ENCODE measurements around the gene DNAJB8. TPM values are rescaled to one million over a fixed set of nuclear protein-coding genes. Genes with fewer than 3 reads are reported as not detected.

The DNAJB8 gene
- polyA plus RNA-seq, 1 experiment, result not detected

DNA sequence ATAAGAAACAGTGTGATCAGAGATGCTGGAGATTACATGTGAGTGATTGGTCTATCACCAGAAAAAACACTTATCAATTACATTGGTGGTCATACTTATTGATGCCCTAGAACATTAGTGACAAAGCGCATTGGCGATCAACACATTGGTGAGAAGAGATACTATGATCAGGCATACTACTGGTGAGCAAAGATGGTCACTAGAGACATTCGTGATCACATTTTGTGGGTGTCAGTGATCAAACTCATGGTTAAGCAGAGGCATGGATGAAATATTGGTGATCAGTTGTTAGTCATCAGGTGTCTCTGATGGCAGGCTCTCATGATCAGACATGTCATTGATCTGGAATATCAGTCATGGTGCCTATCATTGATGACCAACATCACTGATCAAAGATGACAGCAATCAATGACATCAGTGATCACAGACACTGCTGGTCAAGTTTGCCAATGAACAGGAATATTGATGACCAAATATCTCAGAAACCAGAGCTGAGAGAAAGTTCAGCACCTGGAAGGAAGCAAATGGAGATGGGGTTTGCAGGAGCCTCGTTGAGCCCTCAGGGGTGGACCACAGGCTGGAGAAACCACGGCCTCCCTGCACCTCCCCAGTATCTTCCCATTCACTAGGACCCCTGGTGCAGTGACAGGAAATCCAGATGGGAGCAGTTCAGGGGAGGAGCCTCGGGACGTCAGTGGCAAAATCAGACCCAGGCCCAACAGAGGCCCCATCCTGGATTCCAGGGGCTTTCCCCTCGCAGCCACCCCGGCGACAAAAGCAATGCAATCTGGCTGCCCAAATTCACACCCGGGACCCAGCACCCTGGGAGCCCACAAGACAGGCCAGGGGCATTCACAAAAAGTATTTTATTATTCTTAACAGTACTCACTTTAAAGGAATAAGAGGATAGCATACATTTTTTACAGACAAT, 12.2 kb upstream of the DNAJB8 start:
- H3K36me3 ChIP-seq (ENCODE audit: control insufficient read depth, insufficient read depth, low read length), result peaks cover 21% of the 10 kb centered on the region
- POLR2A ChIA-PET, result no interaction called here
- DNase-seq (ENCODE audit: low read depth), result no peak

GRCh38 chr3:128476659-128477058, 10.0 kb upstream of the DNAJB8 start:
- TF ChIP-seq CTCF (IDR thresholded peaks at IDR 0.05; ENCODE audit: insufficient read depth, low read depth, low read length), result no peak
- ChIA-PET POLR2A (no interaction called here), CTCF (interaction anchor here (0.6 to 1.2 kb wide), 4 partner anchors 11 to 651 kb away, joined by 3 read pairs; no protein-coding TSS in a partner anchor)
- H3K36me3 ChIP-seq (ENCODE audit: control insufficient read depth, insufficient read depth, low read length), result peaks cover 17% of the 10 kb centered on the region
- H3K4me3 ChIP-seq (ENCODE audit: low read depth, low read length), result no peak overlapping the region
- H3K27me3 ChIP-seq (ENCODE audit: control insufficient read depth, insufficient read depth, low read length), result peaks cover 6% of the 10 kb centered on the region
- DNase-seq (ENCODE audit: low read depth), result no peak

More for the DNA sequence above, 12.2 kb upstream of the DNAJB8 start:
- no peak for TF ChIP-seq CTCF (IDR thresholded peaks at IDR 0.05; ENCODE audit: insufficient read depth, low read depth, low read length)
- Histone ChIP-seq H3K4me3 (ENCODE audit: low read depth, low read length) (no peak overlapping the region), H3K27me3 (ENCODE audit: control insufficient read depth, insufficient read depth, low read length) (no peaks in the 10 kb centered on the region)
- CTCF ChIA-PET, result no interaction called here

GRCh38 chr3:128475355-128475754, 8.7 kb upstream of the DNAJB8 start:
- no peak for DNase-seq (ENCODE audit: low read depth)
- TF ChIP-seq CTCF (IDR thresholded peaks at IDR 0.05; ENCODE audit: insufficient read depth, low read depth, low read length), result no peak
- H3K27me3 ChIP-seq (ENCODE audit: control insufficient read depth, insufficient read depth, low read length), result peaks cover 13% of the 10 kb centered on the region
- ChIA-PET CTCF (interaction anchor here (1.2 to 2.0 kb wide), 2 partner anchors 12 to 132 kb away, joined by 3 to 5 read pairs; no protein-coding TSS in a partner anchor), POLR2A (no interaction called here)
- H3K4me3 ChIP-seq (ENCODE audit: low read depth, low read length), result no peak overlapping the region
- peaks cover 6% of the 10 kb centered on the region for H3K36me3 ChIP-seq (ENCODE audit: control insufficient read depth, insufficient read depth, low read length)

DNA sequence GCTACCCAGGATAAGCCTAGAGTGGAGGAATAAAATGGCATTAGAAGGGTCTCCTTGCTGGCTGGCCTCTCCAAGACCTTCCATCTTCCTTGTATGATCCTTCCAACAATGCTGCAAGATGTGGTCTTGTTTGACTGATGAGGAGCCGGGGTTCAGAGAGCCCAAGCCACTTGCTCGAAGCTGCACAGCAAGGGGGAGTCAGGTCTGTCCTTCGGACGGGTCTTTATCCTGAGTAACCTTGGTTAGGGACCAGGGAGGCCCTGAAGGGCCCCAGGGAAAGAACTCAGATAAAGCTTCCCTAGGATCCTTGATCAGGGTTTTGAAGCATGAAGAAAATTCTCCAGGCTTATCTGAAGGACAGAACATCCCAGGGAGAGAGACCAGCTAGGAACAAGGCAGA, 7.0 kb upstream of the DNAJB8 start:
- Histone ChIP-seq H3K27me3 (ENCODE audit: control insufficient read depth, insufficient read depth, low read length) (peaks cover 15% of the 10 kb centered on the region), H3K36me3 (ENCODE audit: control insufficient read depth, insufficient read depth, low read length) (no peaks in the 10 kb centered on the region), H3K4me3 (ENCODE audit: low read depth, low read length) (no peak overlapping the region)
- CTCF ChIA-PET, result interaction anchor here (0.9 to 2.0 kb wide), 4 partner anchors 10 to 41 kb away, joined by 3 to 5 read pairs (median 4); no protein-coding TSS in a partner anchor
- POLR2A ChIA-PET, result no interaction called here
- no peak for DNase-seq (ENCODE audit: low read depth)
- TF ChIP-seq CTCF (IDR thresholded peaks at IDR 0.05; ENCODE audit: insufficient read depth, low read depth, low read length), result no peak

- CTCF ChIA-PET, result no interaction called here
- no peaks in the 10 kb centered on the region for H3K36me3 ChIP-seq (ENCODE audit: control insufficient read depth, insufficient read depth, low read length)
Observed at GRCh38 chr3:128473180-128473519, 6.5 kb upstream of the DNAJB8 start.

More at GRCh38 chr3:128473180-128473519, 6.5 kb upstream of the DNAJB8 start:
- DNase-seq (ENCODE audit: low read depth), result no peak
- TF ChIP-seq CTCF (IDR thresholded peaks at IDR 0.05; ENCODE audit: insufficient read depth, low read depth, low read length), result no peak
- peaks cover 15% of the 10 kb centered on the region for H3K27me3 ChIP-seq (ENCODE audit: control insufficient read depth, insufficient read depth, low read length)
- POLR2A ChIA-PET, result no interaction called here
- no peak overlapping the region for H3K4me3 ChIP-seq (ENCODE audit: low read depth, low read length)
